GM10266 (cell line): Measurements from ENCODE around the gene DNASE1L3.

Source experiments
- DNase-seq: peaks from one replicate; pipeline ENCODE4 v3.0.0; 2012; ENCODE audit errors: extremely low spot score
- CTCF ChIP-seq: IDR thresholded peaks from 2 replicates; pipeline ENCODE4 v1.5.1; 2012; ENCODE audit warnings: mild to moderate bottlenecking, low read depth; ENCODE audit not compliant: control insufficient read depth, insufficient read depth; ENCODE audit errors: missing control alignments

Gene DNASE1L3

GRCh38 chr3:58210761-58211460, at the start of gene DNASE1L3:
TSS of gene DNASE1L3 (minus strand) at chr3:58210972. CDS start at chr3:58210906, 66 bp downstream.
- TF ChIP-seq CTCF = no peak
- DNase-seq = no peak

- DNase-seq = no peak
- TF ChIP-seq CTCF = no peak
Observed at GRCh38 chr3:58260261-58260731, 49.5 kb upstream of the DNASE1L3 start.

GRCh38 chr3:58258392-58259055, 47.8 kb upstream of the DNASE1L3 start:
- no peak for TF ChIP-seq CTCF

GRCh38 chr3:58256511-58256910, 45.7 kb upstream of the DNASE1L3 start:
- TF ChIP-seq CTCF = no peak

More at GRCh38 chr3:58258392-58259055, 47.8 kb upstream of the DNASE1L3 start:
- DNase-seq = no peak

GRCh38 chr3:58256061-58256460, 45.3 kb upstream of the DNASE1L3 start:
- no peak for TF ChIP-seq CTCF
- DNase-seq = no peak

More at GRCh38 chr3:58256511-58256910, 45.7 kb upstream of the DNASE1L3 start:
- no peak for DNase-seq

GRCh38 chr3:58254144-58254543, 43.4 kb upstream of the DNASE1L3 start:
- TF ChIP-seq CTCF = no peak
- DNase-seq = no peak

- TF ChIP-seq CTCF = no peak
- no peak for DNase-seq
Observed at GRCh38 chr3:58251631-58252035, 40.9 kb upstream of the DNASE1L3 start.
